Endothelial cell of umbilical vein (primary cell): ENCODE measurements around the gene CLCN5.

Experiments used
- EZH2 ChIP-seq: IDR thresholded peaks from 2 replicates; pipeline ENCODE4 v1.6.1; 2012; ENCODE audit warnings: borderline replicate concordance, low read depth, mild to moderate bottlenecking, moderate library complexity, low read length, inconsistent platforms; ENCODE audit not compliant: severe bottlenecking
- TF ChIP-seq, protein P1 (sequence below), 2 donors: IDR thresholded peaks; 1 replicate in 1 of 2; 2 replicates in 1 of 2; pipeline ENCODE4 v1.5.1; 2011; ENCODE audit warnings: low read length in 2 of 2, mild to moderate bottlenecking in 2 of 2, moderate library complexity in 2 of 2, control low read depth in 1 of 2, inconsistent platforms in 1 of 2, low read depth in 1 of 2; ENCODE audit not compliant: insufficient read depth in 1 of 2; ENCODE audit errors: extremely low read depth in 1 of 2

DNA sequence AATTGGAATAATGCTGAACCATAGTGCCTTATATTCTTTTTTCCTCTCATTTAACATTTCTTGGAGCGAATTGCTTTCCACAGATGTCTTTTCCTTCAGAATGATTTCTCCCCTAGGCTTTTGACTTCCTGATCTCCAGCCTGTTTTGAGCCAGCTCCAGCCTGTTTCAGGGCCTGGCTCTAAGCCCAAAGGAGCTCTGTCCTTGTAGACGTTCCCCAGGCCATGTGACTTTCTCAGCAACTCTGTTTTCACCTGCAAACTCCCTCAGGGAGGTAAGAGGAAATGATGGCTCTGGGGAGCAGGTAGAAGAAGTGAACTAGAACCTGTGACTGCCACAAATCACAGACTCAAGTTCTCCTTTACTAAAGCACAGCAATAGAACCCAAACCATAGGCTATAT is 189.3 kb downstream of the CLCN5 start:
- no peak for TF ChIP-seq EZH2
- TF ChIP-seq, protein P1, sequence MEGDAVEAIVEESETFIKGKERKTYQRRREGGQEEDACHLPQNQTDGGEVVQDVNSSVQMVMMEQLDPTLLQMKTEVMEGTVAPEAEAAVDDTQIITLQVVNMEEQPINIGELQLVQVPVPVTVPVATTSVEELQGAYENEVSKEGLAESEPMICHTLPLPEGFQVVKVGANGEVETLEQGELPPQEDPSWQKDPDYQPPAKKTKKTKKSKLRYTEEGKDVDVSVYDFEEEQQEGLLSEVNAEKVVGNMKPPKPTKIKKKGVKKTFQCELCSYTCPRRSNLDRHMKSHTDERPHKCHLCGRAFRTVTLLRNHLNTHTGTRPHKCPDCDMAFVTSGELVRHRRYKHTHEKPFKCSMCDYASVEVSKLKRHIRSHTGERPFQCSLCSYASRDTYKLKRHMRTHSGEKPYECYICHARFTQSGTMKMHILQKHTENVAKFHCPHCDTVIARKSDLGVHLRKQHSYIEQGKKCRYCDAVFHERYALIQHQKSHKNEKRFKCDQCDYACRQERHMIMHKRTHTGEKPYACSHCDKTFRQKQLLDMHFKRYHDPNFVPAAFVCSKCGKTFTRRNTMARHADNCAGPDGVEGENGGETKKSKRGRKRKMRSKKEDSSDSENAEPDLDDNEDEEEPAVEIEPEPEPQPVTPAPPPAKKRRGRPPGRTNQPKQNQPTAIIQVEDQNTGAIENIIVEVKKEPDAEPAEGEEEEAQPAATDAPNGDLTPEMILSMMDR (IDR thresholded peaks at IDR 0.05; ENCODE audit: extremely low read depth in 1 of 2, insufficient read depth in 1 of 2, low read depth in 1 of 2, low read length in 2 of 2) = no peak
